ENCODE results near the gene CHD9.

Gene CHD9

DNA sequence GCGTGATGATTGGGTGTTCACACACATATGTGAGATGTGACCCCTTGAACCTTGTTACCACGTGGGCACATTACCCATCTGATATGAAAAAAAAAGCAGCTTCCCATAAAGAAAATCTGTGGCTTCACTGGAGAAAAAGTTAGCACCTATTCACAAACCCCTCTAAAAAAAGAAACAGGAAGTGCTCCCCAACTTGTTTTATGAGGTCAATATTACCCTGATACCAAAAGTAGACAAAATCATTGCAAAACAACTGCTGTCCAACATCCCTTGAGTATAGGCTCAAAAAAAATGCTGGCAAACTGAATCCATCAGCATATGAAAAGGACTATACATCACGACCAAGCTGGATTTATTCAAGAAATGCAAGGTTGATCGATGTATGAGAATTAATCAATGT, 279.8 kb downstream of the CHD9 start:
- no peak overlapping the region for H3K4me3 ChIP-seq (ENCODE audit: low read depth, low read length)
- H3K27me3 ChIP-seq: no peaks in the 10 kb centered on the region
- no peaks in the 10 kb centered on the region for H3K36me3 ChIP-seq
- H3K4me1 ChIP-seq: no peaks in the 10 kb centered on the region
- TF ChIP-seq, protein P1, sequence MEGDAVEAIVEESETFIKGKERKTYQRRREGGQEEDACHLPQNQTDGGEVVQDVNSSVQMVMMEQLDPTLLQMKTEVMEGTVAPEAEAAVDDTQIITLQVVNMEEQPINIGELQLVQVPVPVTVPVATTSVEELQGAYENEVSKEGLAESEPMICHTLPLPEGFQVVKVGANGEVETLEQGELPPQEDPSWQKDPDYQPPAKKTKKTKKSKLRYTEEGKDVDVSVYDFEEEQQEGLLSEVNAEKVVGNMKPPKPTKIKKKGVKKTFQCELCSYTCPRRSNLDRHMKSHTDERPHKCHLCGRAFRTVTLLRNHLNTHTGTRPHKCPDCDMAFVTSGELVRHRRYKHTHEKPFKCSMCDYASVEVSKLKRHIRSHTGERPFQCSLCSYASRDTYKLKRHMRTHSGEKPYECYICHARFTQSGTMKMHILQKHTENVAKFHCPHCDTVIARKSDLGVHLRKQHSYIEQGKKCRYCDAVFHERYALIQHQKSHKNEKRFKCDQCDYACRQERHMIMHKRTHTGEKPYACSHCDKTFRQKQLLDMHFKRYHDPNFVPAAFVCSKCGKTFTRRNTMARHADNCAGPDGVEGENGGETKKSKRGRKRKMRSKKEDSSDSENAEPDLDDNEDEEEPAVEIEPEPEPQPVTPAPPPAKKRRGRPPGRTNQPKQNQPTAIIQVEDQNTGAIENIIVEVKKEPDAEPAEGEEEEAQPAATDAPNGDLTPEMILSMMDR (IDR thresholded peaks at IDR 0.05; ENCODE audit: low read depth, low read length): no peak
- H3K9me3 ChIP-seq: no peaks in the 10 kb centered on the region
- DNase-seq: no peak

- no peak overlapping the region for H3K4me3 ChIP-seq (ENCODE audit: low read depth, low read length)
- TF ChIP-seq, protein P1 (IDR thresholded peaks at IDR 0.05; ENCODE audit: low read depth, low read length): no peak
- no peaks in the 10 kb centered on the region for H3K36me3 ChIP-seq
- H3K9me3 ChIP-seq: no peaks in the 10 kb centered on the region
- H3K27me3 ChIP-seq: no peaks in the 10 kb centered on the region
- no peak for DNase-seq
- no peaks in the 10 kb centered on the region for H3K4me1 ChIP-seq
Observed at GRCh38 chr16:53337294-53337693, 282.5 kb downstream of the CHD9 start.

GRCh38 chr16:53341792-53342191, 287.0 kb downstream of the CHD9 start:
- H3K4me1 ChIP-seq: no peaks in the 10 kb centered on the region
- no peak for DNase-seq
- TF ChIP-seq, protein P1 (IDR thresholded peaks at IDR 0.05; ENCODE audit: low read depth, low read length): no peak
- no peaks in the 10 kb centered on the region for H3K36me3 ChIP-seq
- no peaks in the 10 kb centered on the region for H3K9me3 ChIP-seq
- no peak overlapping the region for H3K4me3 ChIP-seq (ENCODE audit: low read depth, low read length)
- H3K27me3 ChIP-seq: no peaks in the 10 kb centered on the region

- Histone ChIP-seq H3K4me1 (no peaks in the 10 kb centered on the region), H3K27me3 (no peaks in the 10 kb centered on the region), H3K36me3 (no peaks in the 10 kb centered on the region), H3K9me3 (no peaks in the 10 kb centered on the region; the same call in 1 of the 2 replicates), H3K4me3 (ENCODE audit: low read depth, low read length) (no peak overlapping the region)
- TF ChIP-seq, protein P1 (IDR thresholded peaks at IDR 0.05; ENCODE audit: low read depth, low read length): no peak
- no peak for DNase-seq
Observed at GRCh38 chr16:53355064-53355463, 300.3 kb downstream of the CHD9 start.

DNA sequence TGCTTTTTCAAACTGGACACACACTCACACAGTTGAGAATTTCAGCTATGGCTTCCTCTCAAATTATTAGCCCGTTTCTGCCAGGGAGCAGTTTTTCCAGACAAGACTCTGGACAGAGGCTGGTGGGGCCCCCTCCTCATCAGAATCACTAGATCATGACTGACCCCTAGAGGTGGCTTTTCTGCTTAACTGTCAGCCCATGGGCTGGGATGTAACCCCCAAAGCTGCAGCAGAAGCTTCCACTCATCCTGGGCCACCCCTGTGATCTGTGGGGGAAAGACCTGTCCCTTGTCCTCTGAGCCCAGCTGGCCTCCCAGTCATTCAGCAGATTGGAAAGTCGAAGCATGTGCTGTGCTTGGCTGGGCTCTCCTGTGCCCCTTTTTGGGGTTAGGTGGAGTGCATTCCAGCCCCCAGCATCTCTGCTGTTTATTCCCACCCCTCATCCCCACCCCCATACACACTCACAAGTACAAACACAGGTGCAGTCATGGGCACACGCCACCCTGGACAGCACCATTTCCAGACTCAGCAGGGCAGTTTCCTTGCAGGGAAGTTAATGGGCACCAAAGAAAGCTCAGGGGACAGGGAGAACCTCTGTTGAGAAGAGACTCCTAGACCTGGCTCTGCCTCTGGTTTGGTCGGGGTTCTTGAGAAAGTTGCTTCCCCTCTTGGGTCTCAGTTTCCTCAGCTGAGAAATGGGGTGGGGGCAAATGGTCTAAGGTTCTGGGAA, 301.9 kb downstream of the CHD9 start:
- DNase-seq: no peak
- H3K36me3 ChIP-seq: no peaks in the 10 kb centered on the region
- no peaks in the 10 kb centered on the region for H3K27me3 ChIP-seq
- no peaks in the 10 kb centered on the region for H3K4me1 ChIP-seq
- no peaks in the 10 kb centered on the region for H3K9me3 ChIP-seq
- TF ChIP-seq, protein P1 (IDR thresholded peaks at IDR 0.05; ENCODE audit: low read depth, low read length): peak; percentile 23; the same call in 1 of the 2 replicates
- H3K4me3 ChIP-seq (ENCODE audit: low read depth, low read length): no peak overlapping the region

- Histone ChIP-seq H3K27me3 (no peaks in the 10 kb centered on the region), H3K4me1 (no peaks in the 10 kb centered on the region), H3K36me3 (no peaks in the 10 kb centered on the region), H3K9me3 (no peaks in the 10 kb centered on the region), H3K4me3 (ENCODE audit: low read depth, low read length) (no peak overlapping the region)
- DNase-seq: no peak
- TF ChIP-seq, protein P1 (IDR thresholded peaks at IDR 0.05; ENCODE audit: low read depth, low read length): no peak
Observed at GRCh38 chr16:53357208-53357586, 302.4 kb downstream of the CHD9 start.
